Thoracic aorta (tissue), 2 donors: ENCODE data around the gene GLT1D1. TPM values are rescaled to one million over a fixed set of nuclear protein-coding genes. Genes with fewer than 3 reads are reported as not detected.
"Not testable (repeated sequence)": the region's sequence is repeated elsewhere in the genome, so short reads cannot be mapped to it uniquely, and the experiment has no call there.

Experiments used
- ATAC-seq: fragments of 150-250 bp; one replicate; pipeline ENCODE4 v1.8.0; 2017; ENCODE audit warnings: low read depth; ENCODE audit not compliant: insufficient number of reproducible peaks, low FRiP score
- DNase-seq: peaks from one replicate; pipeline ENCODE4 v3.0.0-alpha.2; 2020; ENCODE audit warnings: low spot score
- H3K27ac ChIP-seq, 2 donors: fragments of 200-600 bp; sonication (generic); 1 replicate in 1 of 2; 2 replicates in 1 of 2; pipeline ENCODE4 v1.5.1; 2016; ENCODE audit warnings: mild to moderate bottlenecking in 2 of 2, moderate library complexity in 2 of 2
- H3K27me3 ChIP-seq: fragments of 200-600 bp; sonication (generic); replicated peaks from 2 replicates; pipeline ENCODE4 v1.6.0; 2016; ENCODE audit warnings: mild to moderate bottlenecking; ENCODE audit not compliant: insufficient read depth
- H3K36me3 ChIP-seq: fragments of 200-600 bp; sonication (generic); one replicate; pipeline ENCODE4 v1.5.1; 2016
- H3K4me1 ChIP-seq, 2 donors: fragments of 200-600 bp; sonication (generic); 1 replicate in 1 of 2; 2 replicates in 1 of 2; pipeline versions ENCODE4 v1.5.1 to v1.6.0; 2016; ENCODE audit warnings: low read depth in 2 of 2, mild to moderate bottlenecking in 1 of 2; ENCODE audit not compliant: control insufficient read depth in 1 of 2
- H3K4me3 ChIP-seq: fragments of 200-600 bp; sonication (generic); 2 replicates; pipeline ENCODE4 v1.5.1; 2016; ENCODE audit warnings: mild to moderate bottlenecking
- H3K9me3 ChIP-seq: fragments of 200-600 bp; sonication (generic); 2 replicates; pipeline ENCODE4 v1.5.1; 2016
- total RNA-seq, 2 donors: library from RNA; depleted of rRNA; stranded (reverse); fragments of >200 nt; gene quantifications; one replicate each; pipeline versions ENCODE4 v1.1.0 to v1.2.3, GENCODE V29; 2016
- TF ChIP-seq, protein P1 (sequence below): fragments of 200-600 bp; sonication (generic); IDR thresholded peaks from one replicate; pipeline ENCODE4 v1.5.1; 2019; ENCODE audit warnings: antibody characterized with exemption

GLT1D1 gene
- total RNA-seq, 2 donors from 2014 or later: 0.68 to 0.85 TPM

- no peak overlapping the region for H3K27ac ChIP-seq
- no peaks in the 10 kb centered on the region for H3K9me3 ChIP-seq
- no peak for ATAC-seq
- H3K4me3 ChIP-seq: no peak overlapping the region
- H3K27me3 ChIP-seq: no peaks in the 10 kb centered on the region
- TF ChIP-seq, protein P1, sequence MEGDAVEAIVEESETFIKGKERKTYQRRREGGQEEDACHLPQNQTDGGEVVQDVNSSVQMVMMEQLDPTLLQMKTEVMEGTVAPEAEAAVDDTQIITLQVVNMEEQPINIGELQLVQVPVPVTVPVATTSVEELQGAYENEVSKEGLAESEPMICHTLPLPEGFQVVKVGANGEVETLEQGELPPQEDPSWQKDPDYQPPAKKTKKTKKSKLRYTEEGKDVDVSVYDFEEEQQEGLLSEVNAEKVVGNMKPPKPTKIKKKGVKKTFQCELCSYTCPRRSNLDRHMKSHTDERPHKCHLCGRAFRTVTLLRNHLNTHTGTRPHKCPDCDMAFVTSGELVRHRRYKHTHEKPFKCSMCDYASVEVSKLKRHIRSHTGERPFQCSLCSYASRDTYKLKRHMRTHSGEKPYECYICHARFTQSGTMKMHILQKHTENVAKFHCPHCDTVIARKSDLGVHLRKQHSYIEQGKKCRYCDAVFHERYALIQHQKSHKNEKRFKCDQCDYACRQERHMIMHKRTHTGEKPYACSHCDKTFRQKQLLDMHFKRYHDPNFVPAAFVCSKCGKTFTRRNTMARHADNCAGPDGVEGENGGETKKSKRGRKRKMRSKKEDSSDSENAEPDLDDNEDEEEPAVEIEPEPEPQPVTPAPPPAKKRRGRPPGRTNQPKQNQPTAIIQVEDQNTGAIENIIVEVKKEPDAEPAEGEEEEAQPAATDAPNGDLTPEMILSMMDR: no peak
- H3K36me3 ChIP-seq: no peaks in the 10 kb centered on the region
- DNase-seq: no peak
- no peaks in the 10 kb centered on the region for H3K4me1 ChIP-seq
These were observed 10.7 kb upstream of the GLT1D1 start for GRCh38 chr12:128842579-128842978.

- DNase-seq (no peak), ATAC-seq (no peak)
- Histone ChIP-seq H3K36me3 (no peaks in the 10 kb centered on the region), H3K4me1 (no peaks in the 10 kb centered on the region), H3K4me3 (no peak overlapping the region), H3K27ac (no peak overlapping the region), H3K27me3 (no peaks in the 10 kb centered on the region), H3K9me3 (no peaks in the 10 kb centered on the region)
- TF ChIP-seq, protein P1: no peak
These were observed 9.7 kb upstream of the GLT1D1 start for GRCh38 chr12:128843538-128843937.

GRCh38 chr12:128844031-128844635 is 9.1 kb upstream of the GLT1D1 start:
- H3K4me3 ChIP-seq: no peak overlapping the region
- H3K27ac ChIP-seq: no peak overlapping the region
- H3K4me1 ChIP-seq: no peaks in the 10 kb centered on the region
- no peaks in the 10 kb centered on the region for H3K9me3 ChIP-seq
- H3K27me3 ChIP-seq: no peaks in the 10 kb centered on the region
- ATAC-seq (no peak), DNase-seq (no peak)
- no peaks in the 10 kb centered on the region for H3K36me3 ChIP-seq
- TF ChIP-seq, protein P1: no peak

DNA sequence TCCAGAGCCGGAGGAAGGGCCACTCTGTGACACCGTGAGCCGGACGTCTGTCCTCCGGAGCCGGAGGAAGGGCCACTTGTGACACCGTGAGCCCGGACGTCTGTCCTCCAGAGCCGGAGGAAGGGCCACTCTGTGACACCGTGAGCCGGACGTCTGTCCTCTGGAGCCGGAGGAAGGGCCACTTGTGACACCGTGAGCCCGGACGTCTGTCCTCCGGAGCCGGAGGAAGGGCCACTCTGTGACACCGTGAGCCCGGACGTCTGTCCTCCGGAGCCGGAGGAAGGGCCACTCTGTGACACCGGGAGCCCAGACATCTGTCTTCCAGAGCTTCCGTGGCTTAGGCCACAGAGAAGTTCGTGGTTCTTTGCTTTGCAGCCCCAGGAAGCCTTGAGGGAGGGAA is 6.6 kb upstream of the GLT1D1 start:
- H3K27ac ChIP-seq, DNase-seq, H3K9me3 ChIP-seq, H3K27me3 ChIP-seq, H3K36me3 ChIP-seq, H3K4me3 ChIP-seq, H3K4me1 ChIP-seq, ATAC-seq: not testable (repeated sequence)

DNA sequence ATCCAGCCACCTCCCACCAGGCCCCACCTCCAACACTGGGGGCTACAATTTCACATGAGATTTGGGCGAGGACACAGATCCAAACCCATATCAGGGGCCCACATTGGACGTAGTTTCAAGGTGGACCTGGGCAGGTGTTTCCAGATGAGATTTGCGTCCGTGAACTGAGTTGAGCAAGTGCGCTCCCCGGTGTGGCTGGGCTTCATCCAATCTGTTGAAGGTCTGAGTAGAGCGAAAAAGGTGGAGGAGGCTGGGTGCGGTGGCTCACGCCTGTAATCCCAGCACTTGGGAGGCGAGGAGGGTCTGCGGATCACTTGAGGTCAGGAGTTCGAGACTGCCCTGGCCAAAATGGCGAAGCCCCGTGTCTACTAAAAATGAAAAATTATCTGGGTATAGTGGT is 4.9 kb upstream of the GLT1D1 start:
- TF ChIP-seq, protein P1: no peak
- no peak overlapping the region for H3K4me3 ChIP-seq
- no peaks in the 10 kb centered on the region for H3K4me1 ChIP-seq
- ATAC-seq: no peak
- H3K9me3 ChIP-seq: no peaks in the 10 kb centered on the region
- H3K27ac ChIP-seq: no peak overlapping the region
- H3K27me3 ChIP-seq: no peaks in the 10 kb centered on the region
- no peaks in the 10 kb centered on the region for H3K36me3 ChIP-seq
- DNase-seq: no peak

GRCh38 chr12:128849806-128850205 is 3.5 kb upstream of the GLT1D1 start:
- not testable (repeated sequence) for H3K36me3 ChIP-seq, ATAC-seq, DNase-seq, H3K27ac ChIP-seq, H3K27me3 ChIP-seq, H3K4me3 ChIP-seq, H3K9me3 ChIP-seq, H3K4me1 ChIP-seq
